GM23338 (cell line): Measurements from ENCODE around the gene PTN. TPM values are rescaled to one million over a fixed set of nuclear protein-coding genes. Genes with fewer than 3 reads are reported as not detected.

Experiments used
- ATAC-seq: fragments of 200-7000 bp; cut with Tn5 transposase; 3 replicates; pipeline ENCODE4 v1.9.1; 2020
- DNase-seq: peaks from one replicate; pipeline ENCODE4 v3.0.0-alpha.2; 2015; ENCODE audit warnings: low spot score
- H2AFZ ChIP-seq: fragments of 200-600 bp; sonication (generic); 2 replicates; pipeline ENCODE4 v1.8.0; 2016; ENCODE audit warnings: antibody characterized with exemption, mild to moderate bottlenecking, moderate library complexity
- H3F3A ChIP-seq: fragments of 200-600 bp; sonication (generic); replicated peaks from 2 replicates; pipeline ENCODE4 v1.8.0; 2017; ENCODE audit warnings: antibody characterized with exemption, mixed run types, low read depth
- H3K27ac ChIP-seq: fragments of 200-600 bp; sonication (generic); 2 replicates; pipeline ENCODE4 v1.6.1; 2016; ENCODE audit warnings: low read depth
- H3K27me3 ChIP-seq: fragments of 200-600 bp; sonication (generic); 2 replicates; pipeline ENCODE4 v1.8.0; 2016; ENCODE audit warnings: mild to moderate bottlenecking, mixed run types, moderate library complexity; ENCODE audit not compliant: insufficient read depth
- H3K36me3 ChIP-seq: fragments of 200-600 bp; sonication (generic); 2 replicates; pipeline ENCODE4 v1.8.0; 2016; ENCODE audit warnings: mild to moderate bottlenecking; ENCODE audit not compliant: insufficient read depth
- H3K4me1 ChIP-seq: fragments of 200-600 bp; sonication (generic); 2 replicates; pipeline ENCODE4 v1.8.0; 2016; ENCODE audit warnings: mild to moderate bottlenecking, moderate library complexity; ENCODE audit not compliant: insufficient read depth
- H3K4me2 ChIP-seq: fragments of 200-600 bp; sonication (generic); 2 replicates; pipeline ENCODE4 v1.7.1; 2017; ENCODE audit warnings: mixed run types
- H3K4me3 ChIP-seq: fragments of 200-600 bp; sonication (generic); 2 replicates; pipeline ENCODE4 v1.6.1; 2016; ENCODE audit warnings: mixed run types
- H3K79me2 ChIP-seq: fragments of 200-600 bp; sonication (generic); replicated peaks from 2 replicates; pipeline ENCODE4 v1.8.0; 2017; ENCODE audit warnings: mild to moderate bottlenecking; ENCODE audit not compliant: insufficient read depth
- H3K9me2 ChIP-seq: fragments of 200-600 bp; sonication (generic); 2 replicates; pipeline ENCODE4 v1.8.0; 2017; ENCODE audit not compliant: insufficient read depth
- H4K20me1 ChIP-seq: fragments of 200-600 bp; sonication (generic); replicated peaks from 2 replicates; pipeline ENCODE4 v1.8.0; 2017; ENCODE audit warnings: mild to moderate bottlenecking; ENCODE audit not compliant: insufficient read depth
- H3K27ac Mint-ChIP-seq: 2 replicates; pipeline ENCODE4 v1.8.0; 2020; ENCODE audit warnings: inconsistent platforms, mild to moderate bottlenecking, moderate library complexity, mixed read lengths
- H3K27me3 Mint-ChIP-seq: 3 replicates; pipeline ENCODE4 v1.8.0; 2022; ENCODE audit warnings: low read depth, mild to moderate bottlenecking, moderate library complexity, mixed read lengths, inconsistent platforms; ENCODE audit not compliant: insufficient read depth, poor library complexity
- H3K36me3 Mint-ChIP-seq: 3 replicates; pipeline ENCODE4 v1.8.0; 2021; ENCODE audit warnings: low read depth, mild to moderate bottlenecking, inconsistent platforms, moderate library complexity, mixed read lengths
- H3K4me1 Mint-ChIP-seq: 3 replicates; pipeline ENCODE4 v1.8.0; 2020; ENCODE audit warnings: mild to moderate bottlenecking, inconsistent platforms, mixed read lengths
- H3K4me3 Mint-ChIP-seq: 3 replicates; pipeline ENCODE4 v1.8.0; 2021; ENCODE audit warnings: moderate library complexity, mild to moderate bottlenecking, inconsistent platforms, mixed read lengths
- H3K9me3 Mint-ChIP-seq: 3 replicates; pipeline ENCODE4 v1.8.0; 2020; ENCODE audit warnings: moderate library complexity, mild to moderate bottlenecking, inconsistent platforms, mixed read lengths
- CREB1 ChIP-seq: fragments of 250-450 bp; sonication (Bioruptor Pico); IDR thresholded peaks from 2 replicates; pipeline ENCODE4 v1.5.0; 2020; ENCODE audit warnings: low read depth, mild to moderate bottlenecking, moderate library complexity
- CTCF ChIP-seq, 2 experiments: fragments of 200-600 bp in 1 of 2; sonication (generic) in 1 of 2; conservative IDR thresholded peaks; 2 replicates each; pipeline versions ENCODE4 v1.5.1 to v1.6.1; 2016 to 2017; ENCODE audit warnings: antibody characterized with exemption in 2 of 2, low read depth in 2 of 2, mild to moderate bottlenecking in 2 of 2, moderate library complexity in 1 of 2
- JUNB ChIP-seq: IDR thresholded peaks from one replicate; pipeline ENCODE4 v1.6.1; 2016; ENCODE audit warnings: antibody characterized with exemption; ENCODE audit not compliant: unreplicated experiment
- STAT1 ChIP-seq: IDR thresholded peaks from one replicate; pipeline ENCODE4 v1.6.1; 2016; ENCODE audit warnings: antibody characterized with exemption; ENCODE audit not compliant: unreplicated experiment
- ZNF114 ChIP-seq: fragments of 250-450 bp; sonication (Bioruptor Pico); IDR thresholded peaks from 2 replicates; pipeline ENCODE4 v1.5.0; 2020; ENCODE audit warnings: mild to moderate bottlenecking, moderate library complexity
- ZNF462 ChIP-seq: fragments of 250-450 bp; sonication (Bioruptor Pico); IDR thresholded peaks from 2 replicates; pipeline ENCODE4 v1.5.0; 2020; ENCODE audit warnings: mild to moderate bottlenecking, moderate library complexity
- polyA plus RNA-seq: library from polyadenylated mRNA; unstranded; fragments of >200 nt; fragmentation: Nextera tagmentation; extraction: Ambion mirVana; gene quantifications from 2 replicates; pipeline ENCODE4 v1.2.1, GENCODE V29; 2016
- total RNA-seq: library from RNA; depleted of rRNA; stranded (reverse); fragments of >200 nt; shearing (Covaris generic); gene quantifications from 2 replicates; pipeline ENCODE4 v1.2.3, GENCODE V29; 2014

The PTN gene
- total and polyA plus RNA-seq, 2 experiments from 2014 or later = 20.1 to 39.4 TPM

GRCh38 chr7:137342265-137342664 lies 1.3 kb downstream of the PTN start:
- H3K36me3 Mint-ChIP-seq = peaks cover 6% of the 10 kb centered on the region; the same call in 1 of the 3 replicates
- Histone ChIP-seq H3F3A (no peaks in the 10 kb centered on the region), H4K20me1 (no peaks in the 10 kb centered on the region), H3K9me2 (0 out of 2 replicates have a peak, but pooled peaks cover 7% of the 10 kb centered on the region), H3K4me2 (peak overlapping the region; percentile 89), H3K4me1 (peaks cover 39% of the 10 kb centered on the region), H2AFZ (no peak overlapping the region), H3K27me3 (peaks cover 15% of the 10 kb centered on the region), H3K4me3 (peak overlapping the region; percentile 65), H3K79me2 (0 out of 2 replicates have a peak, but pooled peaks cover 5% of the 10 kb centered on the region), H3K27ac (no peak overlapping the region), H3K36me3 (no peaks in the 10 kb centered on the region)
- peaks cover 14% of the 10 kb centered on the region for H3K27me3 Mint-ChIP-seq
- H3K9me3 Mint-ChIP-seq = no peaks in the 10 kb centered on the region
- no peak for ATAC-seq
- no peak for DNase-seq
- TF ChIP-seq ZNF114 (CRISPR knock-in tag) = no peak
- 0 out of 2 replicates have a peak, but pooled peaks have one; percentile 7 for TF ChIP-seq CREB1
- H3K27ac Mint-ChIP-seq = no peak overlapping the region
- peaks cover 50% of the 10 kb centered on the region for H3K4me1 Mint-ChIP-seq
- peak overlapping the region; percentile 87 for H3K4me3 Mint-ChIP-seq

- peaks cover 7% of the 10 kb centered on the region for H3K27me3 Mint-ChIP-seq
- no peaks in the 10 kb centered on the region for H3F3A ChIP-seq
- no peak overlapping the region for H3K27ac Mint-ChIP-seq
- ATAC-seq = peak; percentile 82
- no peaks in the 10 kb centered on the region for H3K9me3 Mint-ChIP-seq
- no peaks in the 10 kb centered on the region for H3K36me3 ChIP-seq
- H3K4me1 ChIP-seq = peaks cover 21% of the 10 kb centered on the region
- H3K4me2 ChIP-seq = no peak overlapping the region
- no peak overlapping the region for H3K4me3 ChIP-seq
- H3K4me3 Mint-ChIP-seq = no peak overlapping the region
- H3K4me1 Mint-ChIP-seq = peaks cover 18% of the 10 kb centered on the region
- no peak for TF ChIP-seq STAT1
- no peak for TF ChIP-seq JUNB
- TF ChIP-seq CTCF (conservative IDR thresholded peaks at IDR 0.05; ENCODE audit: low read depth in 2 of 2) = peak; percentile 64 to 79
- peak; percentile 85 for DNase-seq
- H3K27me3 ChIP-seq = no peaks in the 10 kb centered on the region
- H3K27ac ChIP-seq = no peak overlapping the region
- no peaks in the 10 kb centered on the region for H4K20me1 ChIP-seq
- no peak overlapping the region for H2AFZ ChIP-seq
- H3K79me2 ChIP-seq = 0 out of 2 replicates have a peak, but pooled peaks cover 5% of the 10 kb centered on the region
- peaks cover 8% of the 10 kb centered on the region; the same call in 2 of the 3 replicates for H3K36me3 Mint-ChIP-seq
- H3K9me2 ChIP-seq = no peaks in the 10 kb centered on the region
Observed at GRCh38 chr7:137337902-137338301, 5.6 kb downstream of the PTN start.

- Histone ChIP-seq H3K4me3 (no peak overlapping the region), H3K9me2 (peaks cover 1% of the 10 kb centered on the region; the same call in 1 of the 2 replicates), H2AFZ (no peak overlapping the region), H3F3A (no peaks in the 10 kb centered on the region), H3K27me3 (no peaks in the 10 kb centered on the region), H3K79me2 (0 out of 2 replicates have a peak, but pooled peaks cover 5% of the 10 kb centered on the region), H3K4me1 (peaks cover 11% of the 10 kb centered on the region; the same call in 1 of the 2 replicates), H3K27ac (no peak overlapping the region), H3K4me2 (no peak overlapping the region), H3K36me3 (no peaks in the 10 kb centered on the region), H4K20me1 (no peaks in the 10 kb centered on the region)
- Mint-ChIP-seq H3K27ac (no peak overlapping the region), H3K4me1 (peaks cover 11% of the 10 kb centered on the region; the same call in 2 of the 3 replicates), H3K4me3 (no peak overlapping the region), H3K27me3 (peaks cover 2% of the 10 kb centered on the region), H3K9me3 (no peaks in the 10 kb centered on the region), H3K36me3 (peaks cover 8% of the 10 kb centered on the region; the same call in 2 of the 3 replicates)
- no peak for ATAC-seq
- no peak for DNase-seq
- TF ChIP-seq ZNF114 (CRISPR knock-in tag) = no peak
- TF ChIP-seq ZNF462 (CRISPR knock-in tag) = no peak
Observed at GRCh38 chr7:137335814-137336213, 7.7 kb downstream of the PTN start.
